Measurements from ENCODE around the gene NEURL1. TPM values are rescaled to one million over a fixed set of nuclear protein-coding genes. Genes with fewer than 3 reads are reported as not detected.
"Not testable (repeated sequence)": the region's sequence is repeated elsewhere in the genome, so short reads cannot be mapped to it uniquely, and the experiment has no call there.

The NEURL1 gene
- total RNA-seq, 1 donor from 2014 or later = 1.3 TPM

DNA sequence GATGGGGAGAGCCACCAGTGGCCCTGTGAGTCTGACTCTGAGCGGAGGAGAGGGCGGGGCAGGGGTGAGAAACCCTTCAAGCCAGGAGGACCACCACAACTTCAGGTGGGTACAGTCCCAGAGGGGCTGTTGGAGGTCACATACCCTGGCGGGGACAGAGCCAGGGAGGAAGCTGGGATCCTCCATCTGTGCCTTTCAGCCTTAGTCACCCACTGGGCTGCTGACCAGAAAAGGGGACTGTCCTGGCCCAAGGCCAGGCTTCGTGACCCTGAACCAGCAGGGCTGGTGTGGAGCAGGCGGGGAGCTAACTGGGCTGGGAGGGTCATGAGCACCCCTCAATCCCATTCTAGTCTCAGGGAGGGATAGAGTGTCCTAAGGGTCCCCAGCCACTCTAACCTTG, 13.0 kb upstream of the NEURL1 start:
- DNase-seq (ENCODE audit: low read depth) = no peak
- H3K4me3 ChIP-seq (ENCODE audit: low read depth, low read length) = no peak overlapping the region
- TF ChIP-seq, protein P1, sequence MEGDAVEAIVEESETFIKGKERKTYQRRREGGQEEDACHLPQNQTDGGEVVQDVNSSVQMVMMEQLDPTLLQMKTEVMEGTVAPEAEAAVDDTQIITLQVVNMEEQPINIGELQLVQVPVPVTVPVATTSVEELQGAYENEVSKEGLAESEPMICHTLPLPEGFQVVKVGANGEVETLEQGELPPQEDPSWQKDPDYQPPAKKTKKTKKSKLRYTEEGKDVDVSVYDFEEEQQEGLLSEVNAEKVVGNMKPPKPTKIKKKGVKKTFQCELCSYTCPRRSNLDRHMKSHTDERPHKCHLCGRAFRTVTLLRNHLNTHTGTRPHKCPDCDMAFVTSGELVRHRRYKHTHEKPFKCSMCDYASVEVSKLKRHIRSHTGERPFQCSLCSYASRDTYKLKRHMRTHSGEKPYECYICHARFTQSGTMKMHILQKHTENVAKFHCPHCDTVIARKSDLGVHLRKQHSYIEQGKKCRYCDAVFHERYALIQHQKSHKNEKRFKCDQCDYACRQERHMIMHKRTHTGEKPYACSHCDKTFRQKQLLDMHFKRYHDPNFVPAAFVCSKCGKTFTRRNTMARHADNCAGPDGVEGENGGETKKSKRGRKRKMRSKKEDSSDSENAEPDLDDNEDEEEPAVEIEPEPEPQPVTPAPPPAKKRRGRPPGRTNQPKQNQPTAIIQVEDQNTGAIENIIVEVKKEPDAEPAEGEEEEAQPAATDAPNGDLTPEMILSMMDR (conservative IDR thresholded peaks at IDR 0.05; ENCODE audit: low read depth, low read length) = no peak

DNA sequence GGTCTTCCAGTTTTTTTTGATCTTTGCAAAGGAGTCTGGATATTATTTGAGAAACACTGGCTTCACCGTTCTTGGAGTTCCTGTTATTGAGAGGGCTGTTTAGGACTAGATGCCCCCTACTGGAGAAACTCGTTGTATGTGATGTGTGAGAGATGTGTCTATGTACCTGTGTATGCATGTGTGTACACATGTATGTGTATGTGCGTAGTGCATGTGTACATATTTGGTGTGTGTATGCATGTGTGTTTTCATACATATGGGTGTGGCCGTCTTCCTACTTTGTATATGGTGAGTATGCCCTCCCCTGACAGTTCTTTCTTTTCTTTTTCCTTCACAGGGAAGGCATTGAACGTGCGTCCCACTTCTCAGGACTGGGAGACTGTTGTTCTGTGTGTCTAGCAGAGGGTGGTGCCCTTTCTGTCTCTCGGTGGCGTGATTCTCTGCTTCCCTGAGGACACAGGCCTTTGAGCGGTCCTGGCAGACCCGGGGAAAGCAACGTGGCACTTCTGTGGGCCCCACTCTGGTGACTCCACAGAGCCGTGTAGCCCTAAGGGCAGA, 11.5 kb upstream of the NEURL1 start:
- no peak for DNase-seq (ENCODE audit: low read depth)
- no peak overlapping the region for H3K4me3 ChIP-seq (ENCODE audit: low read depth, low read length)
- TF ChIP-seq, protein P1 (conservative IDR thresholded peaks at IDR 0.05; ENCODE audit: low read depth, low read length) = peak; percentile 74

DNA sequence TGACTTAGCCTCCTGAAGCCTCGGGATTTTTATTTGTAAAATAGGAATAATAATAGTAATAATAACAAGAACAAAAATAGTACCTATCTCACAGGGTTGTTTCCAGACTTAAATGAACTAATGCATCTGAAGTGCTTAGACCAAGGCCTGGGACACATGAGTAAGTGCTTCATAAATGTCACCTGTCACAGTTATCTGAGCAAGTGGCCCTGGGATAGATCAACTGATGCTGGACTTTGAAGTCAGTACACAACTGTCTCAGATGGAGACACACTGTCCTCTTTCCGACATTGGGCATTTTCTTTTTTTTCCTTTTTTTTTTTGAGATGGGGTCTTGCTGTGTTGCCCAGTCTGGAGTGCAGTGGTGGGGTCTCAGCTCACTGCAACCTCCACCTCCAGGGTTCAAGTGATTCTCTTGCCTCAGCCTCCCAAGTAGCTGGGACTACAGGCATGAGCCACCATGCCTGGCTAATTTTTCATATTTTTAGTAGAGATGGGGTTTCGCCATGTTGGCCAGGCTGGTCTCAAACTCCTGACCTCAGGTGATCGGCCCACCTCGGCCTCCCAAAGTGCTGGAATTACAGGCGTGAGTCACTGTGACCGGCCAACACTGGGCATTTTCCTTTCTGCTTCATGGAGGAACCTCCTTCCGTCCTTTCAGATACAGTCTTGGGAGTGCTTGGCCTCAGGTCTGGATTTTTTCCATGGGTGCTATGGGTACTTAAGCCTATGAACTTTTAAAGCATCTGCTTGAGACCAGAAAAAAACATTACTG, 6.7 kb upstream of the NEURL1 start:
- not testable (repeated sequence) for H3K4me3 ChIP-seq (ENCODE audit: low read depth, low read length); DNase-seq (ENCODE audit: low read depth)

DNA sequence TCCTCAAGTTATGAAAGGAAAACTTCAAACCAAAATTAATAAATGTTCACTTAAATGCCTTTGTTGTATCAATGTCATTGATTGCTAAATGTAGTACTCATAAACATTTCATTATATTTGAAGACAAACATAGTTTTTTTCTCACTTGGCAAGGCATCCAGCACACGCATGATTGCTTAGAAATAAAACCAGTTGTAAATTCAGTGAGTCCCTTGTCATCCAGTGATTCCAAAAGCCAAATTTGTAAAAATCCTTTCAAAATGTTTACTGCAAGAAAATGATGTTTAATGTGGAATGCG, 6.1 kb upstream of the NEURL1 start:
- TF ChIP-seq, protein P1 (conservative IDR thresholded peaks at IDR 0.05; ENCODE audit: low read depth, low read length) = no peak
- no peak overlapping the region for H3K4me3 ChIP-seq (ENCODE audit: low read depth, low read length)
- DNase-seq (ENCODE audit: low read depth) = no peak

DNA sequence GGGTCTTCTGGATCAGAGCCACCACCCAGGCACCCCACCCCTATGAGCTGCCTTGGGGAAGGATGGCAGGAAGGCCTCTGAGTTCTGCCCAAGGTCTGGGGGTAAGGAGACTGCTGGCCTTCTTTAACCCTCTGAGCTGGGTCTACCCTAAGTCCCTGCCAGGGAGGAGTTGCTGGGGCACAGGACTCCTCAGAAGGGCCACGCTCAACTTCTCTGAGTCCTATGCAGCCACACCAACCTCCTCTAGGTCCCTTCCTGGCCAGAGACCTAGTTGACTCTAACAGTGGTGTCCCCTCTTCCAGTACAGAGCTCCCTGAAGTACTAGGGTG, 2.6 kb upstream of the NEURL1 start:
- H3K4me3 ChIP-seq (ENCODE audit: low read depth, low read length) = no peak overlapping the region
- TF ChIP-seq, protein P1 (conservative IDR thresholded peaks at IDR 0.05; ENCODE audit: low read depth, low read length) = no peak
- no peak for DNase-seq (ENCODE audit: low read depth)

DNA sequence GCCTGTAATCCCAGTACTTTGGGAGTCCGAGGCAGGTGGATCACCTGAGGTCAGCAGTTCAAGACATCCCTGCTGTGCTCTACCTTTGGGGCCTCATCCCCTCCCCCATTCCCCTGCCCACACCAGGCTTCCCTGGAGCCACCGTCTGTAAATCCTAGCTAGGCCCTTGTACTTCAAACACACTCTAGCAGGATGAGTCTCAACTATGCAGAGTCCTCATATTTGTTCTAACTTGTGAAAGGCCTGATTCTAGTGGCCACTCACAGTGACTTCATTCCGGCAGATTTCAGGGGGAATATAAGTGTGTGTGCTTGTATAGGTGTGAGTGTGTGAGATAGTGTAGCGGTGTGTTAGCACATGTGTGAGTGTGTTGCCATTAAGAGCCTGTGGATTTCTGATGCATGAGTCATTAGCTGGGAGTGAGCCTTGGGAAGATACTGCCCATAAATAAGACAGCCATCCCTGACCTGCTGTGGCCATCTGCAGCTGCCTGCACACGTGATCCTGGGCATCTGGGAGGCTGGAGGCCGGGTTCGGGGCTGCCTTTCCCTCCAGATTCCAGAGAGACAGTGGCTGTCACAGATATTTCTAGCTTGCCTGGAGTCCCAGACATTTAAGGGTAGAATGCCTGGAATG, 1.7 kb upstream of the NEURL1 start:
- TF ChIP-seq, protein P1 (conservative IDR thresholded peaks at IDR 0.05; ENCODE audit: low read depth, low read length) = no peak
- DNase-seq (ENCODE audit: low read depth) = peak; percentile 69
- H3K4me3 ChIP-seq (ENCODE audit: low read depth, low read length) = no peak overlapping the region

DNA sequence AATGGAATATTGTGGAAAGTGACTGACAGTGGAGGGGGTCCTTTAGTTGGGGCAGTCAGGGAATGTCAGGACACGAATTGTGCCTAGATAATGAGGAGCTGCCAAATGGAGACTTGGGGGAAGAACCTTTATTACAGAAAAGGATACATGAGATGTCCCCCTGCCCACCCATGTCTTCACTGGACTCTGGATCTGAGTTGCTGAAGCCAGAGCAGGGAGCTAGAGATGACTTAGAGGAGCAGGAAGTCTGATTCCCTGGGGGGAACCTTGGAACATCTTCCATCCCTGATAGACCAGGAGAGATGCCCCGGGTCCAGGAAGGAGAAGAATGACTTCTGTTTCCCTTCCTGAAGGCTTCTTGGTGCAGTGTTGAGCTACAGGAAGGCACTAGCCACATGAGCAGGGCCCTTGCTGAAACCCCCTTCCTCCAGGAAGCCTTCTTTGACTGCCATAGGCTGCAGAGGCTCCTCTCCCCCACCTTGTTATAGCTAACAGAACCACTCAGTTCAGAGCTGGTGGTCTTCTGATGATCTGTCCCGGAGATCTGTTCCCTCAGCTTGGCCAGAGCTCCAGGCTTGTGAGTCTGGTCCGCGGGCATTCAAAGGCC, 747 bp upstream of the NEURL1 start:
- TF ChIP-seq, protein P1 (conservative IDR thresholded peaks at IDR 0.05; ENCODE audit: low read depth, low read length) = no peak
- no peak for DNase-seq (ENCODE audit: low read depth)
- H3K4me3 ChIP-seq (ENCODE audit: low read depth, low read length) = no peak overlapping the region

Data from epithelial cell of proximal tubule (primary cell).